Ishikawa (cell line): ENCODE data around the gene BLID.

Experiments used
- CEBPB ChIP-seq: IDR thresholded peaks from 2 replicates; pipeline ENCODE4 v1.6.1; 2012
- CREB1 ChIP-seq: IDR thresholded peaks from 2 replicates; pipeline ENCODE4 v1.6.1; 2012; ENCODE audit warnings: low read depth
- EGR1 ChIP-seq: IDR thresholded peaks from 2 replicates; pipeline ENCODE4 v1.6.1; 2012
- EP300 ChIP-seq: IDR thresholded peaks from 2 replicates; pipeline ENCODE4 v1.6.1; 2012; ENCODE audit warnings: borderline replicate concordance
- FOXM1 ChIP-seq: IDR thresholded peaks from 2 replicates; pipeline ENCODE4 v1.6.1; 2012; ENCODE audit warnings: low read depth, borderline replicate concordance
- MAX ChIP-seq: IDR thresholded peaks from 2 replicates; pipeline ENCODE4 v1.6.1; 2012
- NFIC ChIP-seq: IDR thresholded peaks from 2 replicates; pipeline ENCODE4 v1.6.1; 2012
- RAD21 ChIP-seq: IDR thresholded peaks from 2 replicates; pipeline ENCODE4 v1.6.1; 2012; ENCODE audit warnings: low read depth
- REST ChIP-seq: IDR thresholded peaks from 2 replicates; pipeline ENCODE4 v1.6.1; 2012; ENCODE audit warnings: low read depth, mild to moderate bottlenecking
- TAF1 ChIP-seq: IDR thresholded peaks from 2 replicates; pipeline ENCODE4 v1.6.1; 2012; ENCODE audit warnings: low read depth, mild to moderate bottlenecking
- TCF12 ChIP-seq: IDR thresholded peaks from 2 replicates; pipeline ENCODE4 v1.6.1; 2012; ENCODE audit warnings: low read depth
- TEAD4 ChIP-seq: IDR thresholded peaks from 2 replicates; pipeline ENCODE4 v1.6.1; 2012
- USF1 ChIP-seq: IDR thresholded peaks from 2 replicates; pipeline ENCODE4 v1.6.1; 2012
- YY1 ChIP-seq: IDR thresholded peaks from 2 replicates; pipeline ENCODE4 v1.6.1; 2012; ENCODE audit warnings: low read depth
- ZBTB7A ChIP-seq: IDR thresholded peaks from 2 replicates; pipeline ENCODE4 v1.6.1; 2012; ENCODE audit warnings: low read depth

BLID gene

GRCh38 chr11:122098261-122098980 lies 17.6 kb downstream of the BLID start:
- TF ChIP-seq FOXM1 (no peak), RAD21 (no peak), CEBPB (no peak), CREB1 (no peak), REST (no peak), ZBTB7A (no peak), TCF12 (no peak), TEAD4 (no peak), YY1 (no peak), TAF1 (no peak), EGR1 (no peak)

GRCh38 chr11:122097419-122098001 lies 18.5 kb downstream of the BLID start:
- TF ChIP-seq FOXM1 (no peak), MAX (no peak), RAD21 (no peak), CEBPB (no peak), ZBTB7A (no peak), USF1 (no peak), TAF1 (no peak), TCF12 (no peak), NFIC (no peak), TEAD4 (no peak), EGR1 (no peak), CREB1 (no peak), EP300 (no peak), REST (no peak), YY1 (no peak)

GRCh38 chr11:122096272-122097112 lies 19.5 kb downstream of the BLID start:
- TF ChIP-seq FOXM1 (no peak), RAD21 (no peak), USF1 (no peak), EGR1 (no peak), TAF1 (no peak), CEBPB (no peak)

GRCh38 chr11:122095681-122096262 lies 20.2 kb downstream of the BLID start:
- TF ChIP-seq FOXM1: no peak
- no peak for TF ChIP-seq ZBTB7A
- TF ChIP-seq TCF12: no peak
- TF ChIP-seq MAX: no peak
- TF ChIP-seq CEBPB: no peak
- no peak for TF ChIP-seq EP300
- no peak for TF ChIP-seq RAD21
- no peak for TF ChIP-seq TAF1
- TF ChIP-seq TEAD4: no peak
- no peak for TF ChIP-seq EGR1
- TF ChIP-seq NFIC: no peak
- no peak for TF ChIP-seq CREB1

- no peak for TF ChIP-seq EGR1
- TF ChIP-seq CEBPB: no peak
- no peak for TF ChIP-seq NFIC
- no peak for TF ChIP-seq TEAD4
Observed at GRCh38 chr11:122094836-122095235, 21.2 kb downstream of the BLID start.
